Measurements from ENCODE around the gene TTLL12.

GRCh38 chr22:43206509-43207161 is 19.7 kb upstream of the TTLL12 start:
- TF ChIP-seq, protein P1, sequence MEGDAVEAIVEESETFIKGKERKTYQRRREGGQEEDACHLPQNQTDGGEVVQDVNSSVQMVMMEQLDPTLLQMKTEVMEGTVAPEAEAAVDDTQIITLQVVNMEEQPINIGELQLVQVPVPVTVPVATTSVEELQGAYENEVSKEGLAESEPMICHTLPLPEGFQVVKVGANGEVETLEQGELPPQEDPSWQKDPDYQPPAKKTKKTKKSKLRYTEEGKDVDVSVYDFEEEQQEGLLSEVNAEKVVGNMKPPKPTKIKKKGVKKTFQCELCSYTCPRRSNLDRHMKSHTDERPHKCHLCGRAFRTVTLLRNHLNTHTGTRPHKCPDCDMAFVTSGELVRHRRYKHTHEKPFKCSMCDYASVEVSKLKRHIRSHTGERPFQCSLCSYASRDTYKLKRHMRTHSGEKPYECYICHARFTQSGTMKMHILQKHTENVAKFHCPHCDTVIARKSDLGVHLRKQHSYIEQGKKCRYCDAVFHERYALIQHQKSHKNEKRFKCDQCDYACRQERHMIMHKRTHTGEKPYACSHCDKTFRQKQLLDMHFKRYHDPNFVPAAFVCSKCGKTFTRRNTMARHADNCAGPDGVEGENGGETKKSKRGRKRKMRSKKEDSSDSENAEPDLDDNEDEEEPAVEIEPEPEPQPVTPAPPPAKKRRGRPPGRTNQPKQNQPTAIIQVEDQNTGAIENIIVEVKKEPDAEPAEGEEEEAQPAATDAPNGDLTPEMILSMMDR (IDR thresholded peaks at IDR 0.05; ENCODE audit: low read length): no peak
- no peak for TF ChIP-seq EZH2 (IDR thresholded peaks at IDR 0.05; ENCODE audit: borderline replicate concordance, low read length)

Measured in OCI-LY1 (cell line).